ENCODE data around the gene ARMCX6. TPM values are rescaled to one million over a fixed set of nuclear protein-coding genes. Genes with fewer than 3 reads are reported as not detected.
A peak's percentile ranks its signal among the peaks of the same experiment; 100 is the strongest.

ARMCX6 gene
- 49.7 and 57.8 TPM in 2 replicates for polyA plus RNA-seq (2012; rRNA removed)
- polyA plus RNA-seq (2012; cell fraction: cytosol; rRNA removed): 44.2 and 46.9 TPM in 2 replicates
- polyA plus RNA-seq (2012; cell fraction: nucleus; rRNA removed): 50.9 and 77.7 TPM in 2 replicates

DNA sequence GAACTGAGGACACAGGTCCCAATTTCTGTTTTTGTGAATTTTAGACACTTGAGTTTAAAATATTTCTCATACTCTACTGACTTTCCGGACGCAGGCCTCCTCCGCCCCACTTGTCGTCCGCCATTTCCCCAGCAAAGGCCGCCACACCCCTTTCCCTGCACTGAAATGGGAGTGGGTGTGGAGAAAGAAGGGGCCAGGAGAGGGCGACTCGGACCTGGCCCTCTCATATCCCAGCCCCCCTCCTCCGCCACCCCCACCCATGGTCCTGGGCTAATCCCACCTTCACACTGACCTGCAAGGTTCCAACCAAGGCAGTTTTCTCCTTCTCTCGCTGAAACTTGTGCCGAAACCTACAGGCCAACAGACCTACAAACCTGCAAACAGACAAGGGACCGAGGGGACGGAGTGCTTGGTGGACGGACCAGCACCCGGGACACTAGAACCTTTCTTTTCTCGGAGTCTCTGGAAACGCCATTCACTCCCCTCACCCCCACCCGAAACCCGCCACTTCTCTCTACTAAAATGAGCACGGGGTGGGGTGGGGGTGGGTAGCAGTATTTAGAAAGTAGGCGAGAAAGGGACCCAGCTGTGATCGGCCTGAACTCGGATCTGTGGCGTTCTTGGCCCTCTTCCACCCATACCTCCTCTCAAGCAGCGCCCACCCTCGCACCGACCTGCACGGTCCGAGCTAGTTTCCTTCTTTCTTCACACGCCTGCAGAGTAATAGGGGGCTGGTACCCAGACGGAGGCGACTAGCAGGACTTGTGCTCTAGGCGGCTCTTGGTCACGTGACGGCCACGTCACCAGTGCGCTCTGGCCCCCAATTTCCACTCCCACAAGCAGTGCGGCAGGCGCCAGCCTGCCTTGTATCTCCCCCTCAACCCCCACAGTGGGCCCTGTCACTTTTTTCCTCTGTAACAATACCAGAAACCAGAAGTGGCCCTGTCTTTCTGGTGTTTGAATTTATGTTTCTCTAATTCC is at the start of gene ARMCX6:
ARMCX6 (minus strand) TSS at position 790 of the 981 bp plus-strand sequence. CDS start 1,380 bp downstream, outside the sequence.
- Histone ChIP-seq H3K9me2 (no peaks in the 10 kb centered on the region), H3K4me2 (peak within 1 kb of the TSS; percentile 67), H3K9ac (peak within 1 kb of the TSS; percentile 60; the same call in 1 of the 2 replicates), H3K36me3 (replicated peaks in 1 of 2; ENCODE audit: control insufficient read depth in 1 of 2, insufficient read depth in 2 of 2, low read length in 1 of 2) (peaks cover 0 to 2% of the 10 kb centered on the region in 2 experiments), H3K27me3 (ENCODE audit: insufficient read depth) (peaks cover 4% of the 10 kb centered on the region; the same call in 1 of the 2 replicates), H3K4me1 (ENCODE audit: control insufficient read depth in 1 of 2, insufficient read depth in 2 of 2, low read depth in 1 of 2, low read length in 1 of 2) (peaks cover 0 to 10% of the 10 kb centered on the region in 2 experiments; a peak in 2 of 4 replicates), H3K4me3 (ENCODE audit: low read depth in 2 of 2, low read length in 1 of 2) (peak within 1 kb of the TSS; percentile 54 to 70), H2AFZ (ENCODE audit: low read depth) (peak within 1 kb of the TSS; percentile 89), H3F3A (replicated peaks; ENCODE audit: insufficient read depth) (no peaks in the 10 kb centered on the region), H3K27ac (ENCODE audit: low read depth in 2 of 2, low read length in 1 of 2) (peak within 1 kb of the TSS; percentile 62 to 76), H3K79me2 (ENCODE audit: insufficient read depth) (0 out of 2 replicates have a peak, but pooled peaks cover 10% of the 10 kb centered on the region), H4K20me1 (ENCODE audit: insufficient read depth) (no peaks in the 10 kb centered on the region), H3K9me3 (no peaks in the 10 kb centered on the region)
- 2% methylated on average over 24 of the region's 39 CpGs for WGBS (ENCODE audit: low lambda C conversion rate)
- ChIA-PET CTCF (interaction anchor here (0.6 to 1.9 kb wide), 4 partner anchors 20 to 202 kb away, joined by 3 to 5 read pairs (median 3); no protein-coding TSS in a partner anchor), POLR2A (no interaction called here)
- peak; percentile 87 for DNase-seq
- TF ChIP-seq POLR2AphosphoS5 (IDR thresholded peaks at IDR 0.05; ENCODE audit: low read depth, low read length) (no peak), USF2 (IDR thresholded peaks at IDR 0.05; ENCODE audit: borderline replicate concordance, low read depth, low read length) (peak; percentile 72; the same call in 1 of the 2 replicates), CHD2 (IDR thresholded peaks at IDR 0.05; ENCODE audit: low read length, partially characterized antibody) (peak; percentile 62), MXI1 (IDR thresholded peaks at IDR 0.05; ENCODE audit: low read depth, low read length) (peak; percentile 54; the same call in 1 of the 2 replicates), TEAD4 (IDR thresholded peaks at IDR 0.05; ENCODE audit: borderline replicate concordance, insufficient read depth) (no peak), NFIC (IDR thresholded peaks at IDR 0.05; ENCODE audit: borderline replicate concordance) (no peak), CTCF (IDR thresholded peaks at IDR 0.05) (peak; percentile 53), RCOR1 (IDR thresholded peaks at IDR 0.05; ENCODE audit: low read length) (0 out of 2 replicates have a peak, but pooled peaks have one; percentile 17), PBX3 (IDR thresholded peaks at IDR 0.05) (no peak), IRF3 (IDR thresholded peaks at IDR 0.05; ENCODE audit: low read depth, low read length) (no peak), NRF1 (IDR thresholded peaks at IDR 0.05; ENCODE audit: low read depth, low read length) (no peak), YY1 (IDR thresholded peaks at IDR 0.05; ENCODE audit: low read depth) (peak; percentile 87), TAF1 (IDR thresholded peaks at IDR 0.05; ENCODE audit: borderline replicate concordance, low read depth, low read length) (0 out of 2 replicates have a peak, but pooled peaks have one; percentile 42), FOXJ3 (CRISPR knock-in tag; IDR thresholded peaks at IDR 0.05) (no peak), RAD21 (IDR thresholded peaks at IDR 0.05; ENCODE audit: low read length) (peak; percentile 65), JUND (IDR thresholded peaks at IDR 0.05) (no peak), SMC3 (IDR thresholded peaks at IDR 0.05; ENCODE audit: low read depth, low read length) (peak; percentile 45), USF1 (IDR thresholded peaks at IDR 0.05; ENCODE audit: borderline replicate concordance, low read depth) (peak; percentile 92), SIN3A (IDR thresholded peaks at IDR 0.05; ENCODE audit: borderline replicate concordance, low read depth, low read length) (0 out of 2 replicates have a peak, but pooled peaks have one; percentile 25), MEF2A (IDR thresholded peaks at IDR 0.05; ENCODE audit: borderline replicate concordance, low read depth) (no peak)
- TF ChIP-seq, protein P1, sequence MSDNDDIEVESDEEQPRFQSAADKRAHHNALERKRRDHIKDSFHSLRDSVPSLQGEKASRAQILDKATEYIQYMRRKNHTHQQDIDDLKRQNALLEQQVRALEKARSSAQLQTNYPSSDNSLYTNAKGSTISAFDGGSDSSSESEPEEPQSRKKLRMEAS (IDR thresholded peaks at IDR 0.05; ENCODE audit: low read depth): peak; percentile 61
- TF ChIP-seq, protein P2, sequence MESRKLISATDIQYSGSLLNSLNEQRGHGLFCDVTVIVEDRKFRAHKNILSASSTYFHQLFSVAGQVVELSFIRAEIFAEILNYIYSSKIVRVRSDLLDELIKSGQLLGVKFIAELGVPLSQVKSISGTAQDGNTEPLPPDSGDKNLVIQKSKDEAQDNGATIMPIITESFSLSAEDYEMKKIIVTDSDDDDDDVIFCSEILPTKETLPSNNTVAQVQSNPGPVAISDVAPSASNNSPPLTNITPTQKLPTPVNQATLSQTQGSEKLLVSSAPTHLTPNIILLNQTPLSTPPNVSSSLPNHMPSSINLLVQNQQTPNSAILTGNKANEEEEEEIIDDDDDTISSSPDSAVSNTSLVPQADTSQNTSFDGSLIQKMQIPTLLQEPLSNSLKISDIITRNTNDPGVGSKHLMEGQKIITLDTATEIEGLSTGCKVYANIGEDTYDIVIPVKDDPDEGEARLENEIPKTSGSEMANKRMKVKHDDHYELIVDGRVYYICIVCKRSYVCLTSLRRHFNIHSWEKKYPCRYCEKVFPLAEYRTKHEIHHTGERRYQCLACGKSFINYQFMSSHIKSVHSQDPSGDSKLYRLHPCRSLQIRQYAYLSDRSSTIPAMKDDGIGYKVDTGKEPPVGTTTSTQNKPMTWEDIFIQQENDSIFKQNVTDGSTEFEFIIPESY (IDR thresholded peaks at IDR 0.05; ENCODE audit: borderline replicate concordance, low read depth): no peak

All from SK-N-SH (cell line).